ENCODE measurements around the gene GIMAP6.

- no peak for TF ChIP-seq CTCF (IDR thresholded peaks at IDR 0.05; ENCODE audit: low read depth, low read length, poor library complexity, severe bottlenecking)
- TF ChIP-seq EZH2phosphoT487 (IDR thresholded peaks at IDR 0.05; ENCODE audit: borderline replicate concordance, low read length): no peak
Measured at GRCh38 chr7:150666412-150666811, 34.2 kb upstream of the GIMAP6 start.

Measured in DOHH2 (cell line).